Activated T-helper 17 cell treated with anti-CD3 and anti-CD28 coated beads, Interleukin-2, amount 50 U/mL, for 72 hours (primary cell): ENCODE results near the gene PLCXD3. TPM values are rescaled to one million over a fixed set of nuclear protein-coding genes. Genes with fewer than 3 reads are reported as not detected.

ENCODE experiments used
- ATAC-seq: fragments of 150-1000 bp; cut with Tn5 transposase; replicated peaks from 2 replicates; pipeline ENCODE4 v1.10.0; 2021; ENCODE audit warnings: mild to moderate bottlenecking, moderate library complexity
- H3K27ac Mint-ChIP-seq: one replicate; pipeline ENCODE4 v1.8.0; 2022; ENCODE audit warnings: mixed read lengths
- H3K27me3 Mint-ChIP-seq: one replicate; pipeline ENCODE4 v1.8.0; 2022; ENCODE audit warnings: mixed read lengths
- H3K36me3 Mint-ChIP-seq: one replicate; pipeline ENCODE4 v1.8.0; 2022; ENCODE audit warnings: low read depth, mild to moderate bottlenecking, mixed read lengths
- H3K4me1 Mint-ChIP-seq: one replicate; pipeline ENCODE4 v1.8.0; 2022; ENCODE audit warnings: mixed read lengths
- H3K4me3 Mint-ChIP-seq: one replicate; pipeline ENCODE4 v1.8.0; 2022; ENCODE audit warnings: mild to moderate bottlenecking, mixed read lengths
- H3K9me3 Mint-ChIP-seq: one replicate; pipeline ENCODE4 v1.8.0; 2022; ENCODE audit warnings: mixed read lengths
- total RNA-seq, 2 donors: library from RNA; stranded (reverse); gene quantifications; one replicate each; pipeline ENCODE4 v1.2.3, GENCODE V29; 2022

The PLCXD3 gene
- total RNA-seq, 2 donors from 2014 or later: not detected

DNA sequence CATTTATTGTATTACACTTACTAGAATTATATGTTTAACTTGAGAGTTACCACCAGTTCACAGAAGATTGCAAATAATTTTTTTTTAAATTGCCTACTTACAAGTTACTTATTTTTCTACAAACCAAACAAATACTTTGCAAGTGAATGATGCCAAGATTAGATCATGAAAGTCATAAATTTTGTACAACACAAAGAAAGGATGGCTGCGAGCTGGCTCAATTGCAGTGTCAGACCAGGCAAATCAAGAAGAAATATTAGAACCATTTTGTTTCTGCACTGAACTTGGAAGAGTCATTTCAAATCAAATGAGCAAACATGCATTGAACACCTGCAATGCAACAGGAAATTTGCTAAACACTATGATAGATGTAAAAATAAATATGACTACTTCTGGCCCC, 97.3 kb downstream of the PLCXD3 start:
- Mint-ChIP-seq H3K36me3 (no peaks in the 10 kb centered on the region), H3K4me3 (no peak overlapping the region), H3K4me1 (no peaks in the 10 kb centered on the region), H3K9me3 (no peaks in the 10 kb centered on the region), H3K27ac (no peak overlapping the region), H3K27me3 (no peaks in the 10 kb centered on the region)
- ATAC-seq: no peak

GRCh38 chr5:41412496-41412895, 97.9 kb downstream of the PLCXD3 start:
- ATAC-seq: no peak
- Mint-ChIP-seq H3K9me3 (no peaks in the 10 kb centered on the region), H3K4me1 (no peaks in the 10 kb centered on the region), H3K27me3 (no peaks in the 10 kb centered on the region), H3K36me3 (no peaks in the 10 kb centered on the region), H3K27ac (no peak overlapping the region), H3K4me3 (no peak overlapping the region)

GRCh38 chr5:41410737-41411136, 99.7 kb downstream of the PLCXD3 start:
- no peaks in the 10 kb centered on the region for H3K27me3 Mint-ChIP-seq
- no peak for ATAC-seq
- H3K36me3 Mint-ChIP-seq: no peaks in the 10 kb centered on the region
- no peak overlapping the region for H3K4me3 Mint-ChIP-seq
- H3K9me3 Mint-ChIP-seq: no peaks in the 10 kb centered on the region
- no peaks in the 10 kb centered on the region for H3K4me1 Mint-ChIP-seq
- no peak overlapping the region for H3K27ac Mint-ChIP-seq

DNA sequence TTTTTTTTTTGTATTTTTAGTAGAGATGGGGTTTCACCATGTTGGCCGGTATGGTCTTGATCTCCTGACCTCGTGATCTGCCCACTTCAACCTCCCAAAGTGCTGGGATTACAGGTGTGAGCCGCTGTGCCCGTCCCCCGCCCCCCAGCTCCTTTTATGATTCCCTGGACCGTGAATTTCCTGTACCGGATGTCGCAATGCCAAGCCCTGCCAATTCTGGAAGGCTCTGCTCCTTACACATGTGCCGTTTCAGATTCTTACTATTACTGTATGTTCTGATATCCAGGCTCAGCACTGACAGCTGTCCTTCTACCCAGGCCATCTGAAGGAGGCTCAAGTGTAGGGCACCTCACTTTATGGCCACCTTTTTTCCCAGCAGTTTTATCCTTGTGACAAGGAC, 100.1 kb downstream of the PLCXD3 start:
- no peak overlapping the region for H3K27ac Mint-ChIP-seq
- no peaks in the 10 kb centered on the region for H3K36me3 Mint-ChIP-seq
- no peaks in the 10 kb centered on the region for H3K27me3 Mint-ChIP-seq
- H3K9me3 Mint-ChIP-seq: no peaks in the 10 kb centered on the region
- no peak for ATAC-seq
- no peaks in the 10 kb centered on the region for H3K4me1 Mint-ChIP-seq
- no peak overlapping the region for H3K4me3 Mint-ChIP-seq

- H3K4me1 Mint-ChIP-seq: no peaks in the 10 kb centered on the region
- H3K9me3 Mint-ChIP-seq: no peaks in the 10 kb centered on the region
- no peaks in the 10 kb centered on the region for H3K27me3 Mint-ChIP-seq
- ATAC-seq: no peak
- no peaks in the 10 kb centered on the region for H3K36me3 Mint-ChIP-seq
- H3K27ac Mint-ChIP-seq: no peak overlapping the region
- H3K4me3 Mint-ChIP-seq: no peak overlapping the region
These were observed 101.5 kb downstream of the PLCXD3 start for GRCh38 chr5:41408676-41409443.

- Mint-ChIP-seq H3K4me3 (no peak overlapping the region), H3K9me3 (no peaks in the 10 kb centered on the region), H3K27me3 (no peaks in the 10 kb centered on the region), H3K27ac (no peak overlapping the region), H3K4me1 (no peaks in the 10 kb centered on the region), H3K36me3 (no peaks in the 10 kb centered on the region)
- ATAC-seq: no peak
These were observed 103.5 kb downstream of the PLCXD3 start for GRCh38 chr5:41406936-41407335.

- Mint-ChIP-seq H3K4me1 (no peaks in the 10 kb centered on the region), H3K9me3 (no peaks in the 10 kb centered on the region), H3K27ac (no peak overlapping the region), H3K4me3 (no peak overlapping the region), H3K27me3 (no peaks in the 10 kb centered on the region), H3K36me3 (no peaks in the 10 kb centered on the region)
- ATAC-seq: no peak
These were observed 104.0 kb downstream of the PLCXD3 start for GRCh38 chr5:41406424-41406823.

DNA sequence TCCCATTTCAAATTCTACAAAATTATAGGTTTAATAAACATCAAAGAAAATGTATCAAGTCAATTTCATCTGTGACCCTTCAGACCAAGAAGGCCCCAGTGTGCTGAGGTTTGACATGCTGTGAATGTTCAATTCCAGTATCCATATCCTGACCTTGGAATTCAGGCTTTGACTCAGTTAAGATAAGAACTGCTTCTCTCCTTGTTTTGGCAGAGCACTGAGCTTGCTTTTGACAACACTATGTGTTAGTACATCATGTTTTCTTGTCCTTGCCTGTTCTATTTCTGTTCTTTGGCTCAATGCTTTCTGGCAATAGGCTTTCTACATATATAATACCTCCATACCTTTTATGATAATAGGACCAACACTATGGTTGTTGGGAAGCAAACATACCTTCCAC, 105.6 kb downstream of the PLCXD3 start:
- no peak for ATAC-seq
- Mint-ChIP-seq H3K4me3 (no peak overlapping the region), H3K9me3 (peaks cover 5% of the 10 kb centered on the region), H3K36me3 (no peaks in the 10 kb centered on the region), H3K27me3 (no peaks in the 10 kb centered on the region), H3K27ac (no peak overlapping the region), H3K4me1 (no peaks in the 10 kb centered on the region)

DNA sequence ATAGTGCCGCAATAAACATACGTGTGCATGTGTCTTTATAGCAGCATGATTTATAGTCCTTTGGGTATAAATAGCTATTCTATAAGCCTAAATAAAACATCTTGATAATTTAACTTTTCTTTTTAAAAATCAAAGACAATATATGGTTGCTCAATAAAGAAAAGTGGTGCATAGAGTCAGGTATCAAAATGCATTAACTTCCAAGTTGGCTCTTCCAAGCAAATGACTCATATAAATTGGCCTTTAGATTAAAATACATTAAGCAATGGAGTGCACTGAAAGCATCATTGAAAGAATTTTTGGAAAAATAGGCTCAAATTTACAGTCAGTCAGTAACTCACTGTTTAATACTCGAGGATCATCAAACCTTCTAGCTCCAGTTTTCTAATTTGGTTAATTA, 106.6 kb downstream of the PLCXD3 start:
- Mint-ChIP-seq H3K36me3 (no peaks in the 10 kb centered on the region), H3K27me3 (no peaks in the 10 kb centered on the region), H3K4me3 (no peak overlapping the region), H3K9me3 (peaks cover 11% of the 10 kb centered on the region), H3K4me1 (no peaks in the 10 kb centered on the region), H3K27ac (no peak overlapping the region)
- ATAC-seq: no peak

DNA sequence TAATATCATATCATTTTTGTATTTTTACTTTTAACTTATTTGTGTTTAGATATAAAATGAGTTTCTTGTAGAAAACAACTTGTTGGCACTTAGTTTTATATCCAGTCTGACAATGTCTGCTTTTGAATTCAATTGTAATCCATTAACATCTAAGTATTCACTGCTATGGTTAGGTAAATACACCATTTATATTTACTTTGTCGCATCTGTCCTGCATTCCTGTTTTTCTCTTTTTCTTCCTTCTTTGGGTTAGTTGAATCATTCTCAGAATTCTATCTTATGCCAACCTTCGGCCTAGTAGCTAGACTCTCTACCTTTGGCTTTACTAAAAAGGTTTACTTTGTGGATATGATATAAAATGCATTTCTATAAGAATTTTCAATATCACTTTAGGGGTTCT, 107.6 kb downstream of the PLCXD3 start:
- H3K9me3 Mint-ChIP-seq: peaks cover 16% of the 10 kb centered on the region
- ATAC-seq: no peak

DNA sequence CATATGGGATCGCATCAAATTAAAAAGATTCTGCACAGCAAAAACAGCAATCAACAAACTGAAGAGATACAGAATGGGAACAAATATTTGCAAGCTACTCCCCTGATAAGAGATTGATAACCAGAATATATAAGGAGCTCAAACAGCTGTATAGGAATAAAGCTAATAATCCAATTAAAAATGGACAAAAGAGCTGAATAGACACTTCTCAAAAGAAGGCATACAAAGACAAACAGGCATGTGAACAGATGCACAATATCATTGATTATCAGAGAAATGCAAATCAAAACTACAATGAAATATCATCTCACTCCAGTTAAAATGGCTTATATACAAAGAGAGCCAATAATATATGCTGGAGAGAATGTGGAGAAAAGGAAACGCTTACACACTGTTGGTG, 110.6 kb downstream of the PLCXD3 start:
- Mint-ChIP-seq H3K36me3 (no peaks in the 10 kb centered on the region), H3K4me1 (no peaks in the 10 kb centered on the region), H3K27me3 (no peaks in the 10 kb centered on the region), H3K27ac (no peak overlapping the region), H3K9me3 (peaks cover 25% of the 10 kb centered on the region), H3K4me3 (no peak overlapping the region)
- ATAC-seq: no peak

More for the DNA sequence above, 107.6 kb downstream of the PLCXD3 start:
- Mint-ChIP-seq H3K27ac (no peak overlapping the region), H3K36me3 (no peaks in the 10 kb centered on the region), H3K27me3 (no peaks in the 10 kb centered on the region), H3K4me1 (no peaks in the 10 kb centered on the region), H3K4me3 (no peak overlapping the region)

DNA sequence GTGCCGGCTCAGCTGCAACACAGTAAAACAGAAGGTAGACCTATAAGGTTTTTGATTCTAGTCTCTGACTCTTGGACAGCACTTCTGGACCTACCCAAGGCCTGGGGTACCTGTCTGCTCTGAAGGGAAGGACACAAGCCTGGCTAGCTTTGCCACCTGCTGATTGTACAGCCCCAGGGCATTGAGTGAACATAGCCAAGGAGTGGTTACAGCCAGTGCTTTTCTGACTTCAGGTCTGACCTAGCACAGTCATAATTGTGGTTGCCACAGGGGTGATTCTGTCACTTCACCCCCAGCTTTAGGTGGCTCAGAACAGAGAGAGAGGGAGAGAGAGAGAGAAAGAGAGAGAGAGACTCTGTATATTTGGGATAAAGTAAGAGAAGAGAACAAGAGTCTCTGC, 118.4 kb downstream of the PLCXD3 start:
- H3K4me1 Mint-ChIP-seq: no peaks in the 10 kb centered on the region
- no peaks in the 10 kb centered on the region for H3K36me3 Mint-ChIP-seq
- no peak for ATAC-seq
- peaks cover 7% of the 10 kb centered on the region for H3K9me3 Mint-ChIP-seq
- H3K4me3 Mint-ChIP-seq: no peak overlapping the region
- H3K27ac Mint-ChIP-seq: no peak overlapping the region
- no peaks in the 10 kb centered on the region for H3K27me3 Mint-ChIP-seq

DNA sequence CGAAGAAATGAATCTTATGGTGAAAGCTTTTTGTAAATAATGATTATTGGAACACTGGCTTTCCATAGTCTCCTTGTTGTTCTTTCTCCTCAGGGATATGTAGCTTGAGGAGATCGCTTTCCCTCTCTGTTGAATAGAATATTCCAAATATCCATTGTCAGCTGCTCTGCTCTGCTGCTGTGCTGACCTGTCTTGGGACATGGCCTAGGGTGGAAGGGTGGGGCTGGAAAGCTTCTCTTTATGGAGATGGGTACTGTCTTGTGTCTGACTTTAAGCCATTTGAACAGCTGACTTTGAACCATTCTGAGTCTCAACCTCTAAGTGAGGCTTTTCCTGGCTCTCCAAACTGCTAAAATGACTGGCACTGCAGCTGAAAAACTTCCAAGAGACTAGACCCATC, 135.8 kb downstream of the PLCXD3 start:
- Mint-ChIP-seq H3K27ac (no peak overlapping the region), H3K4me1 (no peaks in the 10 kb centered on the region), H3K27me3 (peaks cover 5% of the 10 kb centered on the region), H3K36me3 (no peaks in the 10 kb centered on the region), H3K4me3 (no peak overlapping the region), H3K9me3 (no peaks in the 10 kb centered on the region)
- no peak for ATAC-seq

GRCh38 chr5:41373230-41373629, 137.2 kb downstream of the PLCXD3 start:
- ATAC-seq: no peak

GRCh38 chr5:41371738-41372137, 138.7 kb downstream of the PLCXD3 start:
- H3K4me3 Mint-ChIP-seq: no peak overlapping the region
- H3K36me3 Mint-ChIP-seq: no peaks in the 10 kb centered on the region
- no peaks in the 10 kb centered on the region for H3K9me3 Mint-ChIP-seq
- no peak overlapping the region for H3K27ac Mint-ChIP-seq
- peaks cover 5% of the 10 kb centered on the region for H3K27me3 Mint-ChIP-seq
- H3K4me1 Mint-ChIP-seq: no peaks in the 10 kb centered on the region
- no peak for ATAC-seq

More at GRCh38 chr5:41373230-41373629, 137.2 kb downstream of the PLCXD3 start:
- Mint-ChIP-seq H3K9me3 (no peaks in the 10 kb centered on the region), H3K36me3 (no peaks in the 10 kb centered on the region), H3K4me1 (no peaks in the 10 kb centered on the region), H3K4me3 (no peak overlapping the region), H3K27ac (no peak overlapping the region), H3K27me3 (peaks cover 5% of the 10 kb centered on the region)

GRCh38 chr5:41370482-41370881, 139.9 kb downstream of the PLCXD3 start:
- no peaks in the 10 kb centered on the region for H3K9me3 Mint-ChIP-seq

More at GRCh38 chr5:41370482-41370881, 139.9 kb downstream of the PLCXD3 start:
- no peak overlapping the region for H3K4me3 Mint-ChIP-seq
- H3K4me1 Mint-ChIP-seq: no peaks in the 10 kb centered on the region
- H3K36me3 Mint-ChIP-seq: no peaks in the 10 kb centered on the region
- H3K27me3 Mint-ChIP-seq: no peaks in the 10 kb centered on the region
- ATAC-seq: no peak
- no peak overlapping the region for H3K27ac Mint-ChIP-seq
